AG09319 (cell line): ENCODE measurements around the gene LRCH2.

Experiments
- DNase-seq: peaks from one replicate; pipeline ENCODE4 v3.0.0-alpha.2; 2010; ENCODE audit warnings: low read depth; ENCODE audit errors: extremely low read depth
- TF ChIP-seq, protein P1 (sequence below): IDR thresholded peaks from 2 replicates; pipeline ENCODE4 v1.5.1; 2011; ENCODE audit warnings: low read depth, mild to moderate bottlenecking, inconsistent platforms, low read length, moderate library complexity

The LRCH2 gene

DNA sequence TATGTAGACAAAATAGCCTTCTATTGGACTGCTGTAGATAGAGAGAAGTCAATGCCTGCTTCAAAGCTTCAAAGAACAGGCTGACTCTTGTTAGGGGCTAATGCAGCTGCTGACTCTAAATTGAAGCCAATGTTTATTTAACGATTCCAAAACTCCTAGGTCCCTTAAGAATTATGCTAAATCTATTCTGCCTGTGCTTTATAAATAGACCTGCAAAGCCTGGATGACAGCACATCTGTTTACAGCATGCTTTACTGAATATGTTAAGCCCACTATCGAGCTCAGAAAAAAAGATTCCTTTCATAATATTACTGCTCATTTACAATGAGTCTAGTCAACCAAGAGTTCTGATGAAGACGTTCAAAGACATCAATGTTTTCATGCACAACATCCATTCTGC, 99.5 kb downstream of the LRCH2 start:
- DNase-seq: no peak
- TF ChIP-seq, protein P1, sequence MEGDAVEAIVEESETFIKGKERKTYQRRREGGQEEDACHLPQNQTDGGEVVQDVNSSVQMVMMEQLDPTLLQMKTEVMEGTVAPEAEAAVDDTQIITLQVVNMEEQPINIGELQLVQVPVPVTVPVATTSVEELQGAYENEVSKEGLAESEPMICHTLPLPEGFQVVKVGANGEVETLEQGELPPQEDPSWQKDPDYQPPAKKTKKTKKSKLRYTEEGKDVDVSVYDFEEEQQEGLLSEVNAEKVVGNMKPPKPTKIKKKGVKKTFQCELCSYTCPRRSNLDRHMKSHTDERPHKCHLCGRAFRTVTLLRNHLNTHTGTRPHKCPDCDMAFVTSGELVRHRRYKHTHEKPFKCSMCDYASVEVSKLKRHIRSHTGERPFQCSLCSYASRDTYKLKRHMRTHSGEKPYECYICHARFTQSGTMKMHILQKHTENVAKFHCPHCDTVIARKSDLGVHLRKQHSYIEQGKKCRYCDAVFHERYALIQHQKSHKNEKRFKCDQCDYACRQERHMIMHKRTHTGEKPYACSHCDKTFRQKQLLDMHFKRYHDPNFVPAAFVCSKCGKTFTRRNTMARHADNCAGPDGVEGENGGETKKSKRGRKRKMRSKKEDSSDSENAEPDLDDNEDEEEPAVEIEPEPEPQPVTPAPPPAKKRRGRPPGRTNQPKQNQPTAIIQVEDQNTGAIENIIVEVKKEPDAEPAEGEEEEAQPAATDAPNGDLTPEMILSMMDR: no peak

DNA sequence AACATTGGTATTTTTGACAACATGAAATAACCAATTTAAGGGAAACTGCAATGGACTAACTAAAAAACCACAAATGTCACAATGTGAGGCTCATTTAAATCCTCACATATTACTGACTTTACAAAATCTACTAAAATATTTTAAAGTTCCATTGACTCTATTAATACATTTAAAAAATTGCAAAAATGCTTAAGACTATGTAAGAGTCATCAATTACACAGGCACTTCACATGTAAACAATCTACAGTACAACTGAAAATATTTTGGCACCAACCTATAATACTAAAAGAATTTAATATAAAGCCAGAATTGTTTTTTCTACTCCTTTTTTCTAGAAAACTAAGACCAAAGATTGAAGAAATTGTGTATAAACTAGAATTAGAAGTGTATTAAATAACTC, 121.5 kb downstream of the LRCH2 start:
- no peak for DNase-seq
- TF ChIP-seq, protein P1: no peak

DNA sequence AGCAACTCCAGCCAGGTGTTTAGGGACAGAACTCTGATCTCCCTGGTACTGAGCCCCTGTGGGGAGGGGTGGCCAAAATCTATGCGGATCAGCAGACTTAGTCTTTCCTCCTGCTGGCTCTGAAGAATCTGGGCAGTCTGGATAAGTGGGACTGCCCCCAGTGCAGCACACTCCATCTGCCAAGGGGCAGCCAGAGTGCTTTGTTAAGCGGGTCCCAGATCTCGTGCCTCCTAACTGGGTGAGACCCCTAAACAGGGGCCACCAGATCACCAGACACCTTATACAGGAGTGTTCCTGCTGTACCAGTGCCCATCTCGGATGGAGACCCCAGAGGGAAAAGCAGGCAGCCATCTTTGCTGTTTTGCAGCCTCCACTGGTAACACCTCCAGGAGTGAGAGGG, 135.0 kb downstream of the LRCH2 start:
- TF ChIP-seq, protein P1: no peak
- no peak for DNase-seq

DNA sequence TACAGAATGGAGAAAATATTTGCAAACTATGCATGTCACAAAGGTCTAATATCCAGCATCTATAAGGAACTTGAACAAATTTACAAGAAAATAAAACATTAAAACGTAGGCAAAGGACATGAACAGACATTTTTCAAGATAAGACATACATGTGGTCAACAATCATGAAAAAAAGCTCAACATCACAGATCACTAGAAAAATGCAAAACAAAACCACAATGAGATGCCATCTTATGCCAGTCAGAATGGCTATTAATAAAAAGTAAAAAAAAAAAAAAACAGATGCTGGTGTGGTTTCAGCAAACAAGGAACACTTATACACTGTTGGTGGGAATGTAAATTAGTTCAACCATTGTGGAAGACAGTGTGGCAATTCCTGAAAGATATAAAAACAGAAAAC, 140.7 kb downstream of the LRCH2 start:
- TF ChIP-seq, protein P1: no peak
- no peak for DNase-seq

DNA sequence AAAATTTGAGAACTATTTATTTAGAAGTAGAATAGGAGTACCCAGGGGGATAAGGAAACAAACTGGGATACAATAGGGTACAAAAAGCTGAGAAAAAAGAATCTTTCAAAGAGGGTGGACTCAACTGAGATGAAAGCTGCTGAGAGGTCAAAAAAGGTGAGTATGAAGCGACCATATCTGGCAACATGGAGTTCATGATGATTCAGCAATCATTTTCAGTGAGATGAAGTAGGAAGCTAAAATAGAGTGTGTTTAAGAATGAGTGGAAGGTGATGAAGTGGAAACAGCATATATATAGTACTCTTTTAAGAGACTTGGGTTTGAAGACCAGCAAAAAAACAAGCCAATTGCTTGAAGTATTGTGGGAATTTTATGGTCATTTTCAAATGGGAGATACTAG, 144.5 kb downstream of the LRCH2 start:
- DNase-seq: no peak
- TF ChIP-seq, protein P1: no peak

DNA sequence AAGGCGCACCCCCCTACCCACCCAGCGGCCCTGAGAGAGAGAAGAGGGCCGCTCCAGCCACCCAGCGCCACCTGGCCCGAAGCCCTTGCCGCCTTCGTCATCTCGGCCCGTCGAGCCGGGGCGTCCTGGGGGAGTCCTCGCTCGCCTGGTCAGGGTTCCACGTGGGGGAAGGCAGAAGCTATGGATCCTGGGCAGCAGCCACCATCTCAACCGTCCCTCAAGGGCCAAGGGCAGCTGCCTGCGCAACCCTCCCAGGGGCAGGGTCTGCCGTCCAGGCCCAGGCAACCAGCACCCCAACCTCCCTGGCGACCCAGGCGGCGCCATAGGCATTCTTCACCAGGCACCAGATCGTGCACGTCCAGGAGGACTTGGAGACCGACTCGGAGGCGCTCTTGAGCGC, 165.0 kb downstream of the LRCH2 start:
- TF ChIP-seq, protein P1: no peak
- DNase-seq: no peak

DNA sequence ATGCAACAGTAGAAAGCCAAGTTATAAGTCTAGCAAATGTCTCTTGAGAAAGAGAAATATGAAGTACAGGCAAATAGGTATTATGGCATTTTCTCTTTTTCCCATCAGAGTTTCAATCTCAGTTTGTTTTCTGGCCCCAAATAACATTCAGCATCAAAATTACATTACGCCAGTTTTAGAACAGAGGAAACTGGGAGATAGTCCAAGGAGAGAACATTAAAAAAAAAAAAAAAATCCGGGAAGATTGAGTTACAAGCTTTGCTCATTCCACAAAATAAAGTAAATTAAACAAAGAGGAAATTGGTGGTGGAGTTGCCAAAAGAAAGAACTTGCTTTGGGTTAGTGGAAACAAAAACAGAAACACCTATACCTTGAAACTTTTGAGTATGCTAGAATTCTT, 166.1 kb downstream of the LRCH2 start:
- DNase-seq: peak; percentile 8
- TF ChIP-seq, protein P1: no peak
